PC-3 (cell line): ENCODE measurements around the gene FGG.

Experiments
- CTCF ChIP-seq: fragments of 300-600 bp; sonication (generic); conservative IDR thresholded peaks from 2 replicates; pipeline ENCODE4 v1.5.1; 2017; ENCODE audit warnings: antibody characterized with exemption, low read depth, mild to moderate bottlenecking, low read length
- EZH2 ChIP-seq: fragments of 300-600 bp; sonication (generic); IDR thresholded peaks from one replicate; pipeline ENCODE4 v1.6.1; 2017; ENCODE audit warnings: antibody characterized with exemption, mild to moderate bottlenecking, low read length; ENCODE audit not compliant: unreplicated experiment
- EZH2phosphoT487 ChIP-seq: fragments of 300-600 bp; sonication (generic); IDR thresholded peaks from 2 replicates; pipeline ENCODE4 v1.6.1; 2018; ENCODE audit warnings: mild to moderate bottlenecking, antibody characterized with exemption, low read length, borderline replicate concordance

- TF ChIP-seq CTCF (no peak), EZH2 (no peak), EZH2phosphoT487 (no peak)
Measured at GRCh38 chr4:154595807-154596206, 16.6 kb downstream of the FGG start.
